Smooth muscle cell of the coronary artery (primary cell): ENCODE measurements around the gene UTS2. TPM values are rescaled to one million over a fixed set of nuclear protein-coding genes. Genes with fewer than 3 reads are reported as not detected.

Experiments used
- total RNA-seq: library from RNA; depleted of rRNA; stranded (reverse); fragments of >200 nt; gene quantifications from 2 replicates; pipeline ENCODE4 v1.2.3, GENCODE V29; 2014; ENCODE audit warnings: low replicate concordance

UTS2 gene, protein sequence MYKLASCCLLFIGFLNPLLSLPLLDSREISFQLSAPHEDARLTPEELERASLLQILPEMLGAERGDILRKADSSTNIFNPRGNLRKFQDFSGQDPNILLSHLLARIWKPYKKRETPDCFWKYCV
- total RNA-seq = not detected in 2 replicates

DNA sequence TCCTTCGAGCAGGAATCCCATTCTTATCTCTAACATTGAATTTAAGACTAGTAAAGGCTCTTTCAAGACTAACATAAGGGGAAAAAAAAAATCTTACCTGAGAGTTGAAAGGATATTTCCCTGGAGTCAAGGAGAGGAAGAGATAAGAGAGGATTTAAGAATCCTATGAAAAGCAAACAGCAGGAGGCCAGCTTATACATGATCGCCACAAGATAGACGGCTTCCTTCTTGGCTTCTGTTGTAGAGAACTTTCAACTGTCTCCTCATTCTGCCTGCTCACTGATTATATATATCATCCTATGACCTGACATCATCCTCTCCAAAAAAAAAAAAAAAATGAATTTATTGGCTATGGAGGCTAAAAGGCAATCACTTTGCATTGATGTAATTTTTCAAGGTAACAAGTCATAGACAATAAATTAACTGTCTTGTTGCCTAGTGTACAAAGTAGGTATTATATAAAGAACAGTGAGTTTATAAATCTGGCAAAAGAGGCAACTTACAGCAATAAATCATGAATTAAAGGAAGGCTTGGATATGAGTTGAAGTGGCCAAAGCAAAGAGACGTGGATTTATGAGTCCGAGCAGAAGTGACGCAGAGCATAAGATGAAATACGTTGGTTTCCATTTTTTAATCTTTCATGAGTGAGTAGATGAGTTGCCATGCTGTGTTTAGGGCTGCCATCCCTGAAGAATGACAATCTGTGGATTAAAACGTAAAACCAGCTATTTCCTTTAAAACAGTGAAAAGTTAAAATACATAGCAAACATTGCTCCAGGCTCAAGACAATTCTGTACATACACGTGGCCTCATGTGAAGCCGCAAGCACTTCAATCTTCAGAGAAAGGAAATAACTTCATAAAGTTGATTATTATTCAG is at the start of gene UTS2:
Gene UTS2, minus strand, starts transcription at position 262 of the 880 bp plus-strand sequence. Its CDS starts 62 bp downstream, at position 200.

Other genes starting within 250 kb of the UTS2 start
- gene VAMP3, start 81.8 kb downstream of the UTS2 start, total RNA-seq = 52.8 and 71.0 TPM in 2 replicates
- gene PER3, start 68.8 kb downstream of the UTS2 start, total RNA-seq = 2.0 and 4.4 TPM in 2 replicates
- 1.2 TPM in 1 of 2 replicates, not detected in the other for gene TNFRSF9, start 87.8 kb upstream of the UTS2 start, total RNA-seq
- 299 and 380 TPM in 2 replicates for gene PARK7, start 108.6 kb upstream of the UTS2 start, total RNA-seq
- gene ERRFI1, start 173.2 kb upstream of the UTS2 start, total RNA-seq = 14.9 and 17.5 TPM in 2 replicates